Measurements from ENCODE around the gene AKAP13.

Gene AKAP13

GRCh38 chr15:85751291-85752123, 371.1 kb downstream of the AKAP13 start:
- Mint-ChIP-seq H3K27me3 (no peaks in the 10 kb centered on the region), H3K27ac (no peak overlapping the region), H3K4me3 (no peak overlapping the region), H3K4me1 (peaks cover 12% of the 10 kb centered on the region), H3K9me3 (no peaks in the 10 kb centered on the region), H3K36me3 (peaks cover 10% of the 10 kb centered on the region)
- ATAC-seq (ENCODE audit: low read depth) (no peak), DNase-seq (ENCODE audit: low spot score in 2 of 2) (no peak)

- Mint-ChIP-seq H3K36me3 (peaks cover 6% of the 10 kb centered on the region), H3K4me1 (peaks cover 12% of the 10 kb centered on the region), H3K27ac (no peak overlapping the region), H3K9me3 (no peaks in the 10 kb centered on the region), H3K27me3 (no peaks in the 10 kb centered on the region), H3K4me3 (no peak overlapping the region)
- ATAC-seq (ENCODE audit: low read depth) (no peak), DNase-seq (ENCODE audit: low spot score in 2 of 2) (no peak)
These were observed 371.7 kb downstream of the AKAP13 start for GRCh38 chr15:85752124-85752475.

- no peaks in the 10 kb centered on the region for H3K27me3 Mint-ChIP-seq
- H3K4me1 Mint-ChIP-seq, result peaks cover 12% of the 10 kb centered on the region
- no peak overlapping the region for H3K4me3 Mint-ChIP-seq
- ATAC-seq (ENCODE audit: low read depth), result no peak
- no peak for DNase-seq (ENCODE audit: low spot score in 2 of 2)
- peaks cover 6% of the 10 kb centered on the region for H3K36me3 Mint-ChIP-seq
- no peaks in the 10 kb centered on the region for H3K9me3 Mint-ChIP-seq
- peak overlapping the region; percentile 22 for H3K27ac Mint-ChIP-seq
These were observed 372.1 kb downstream of the AKAP13 start for GRCh38 chr15:85752491-85752961.

GRCh38 chr15:85753261-85753660, 372.9 kb downstream of the AKAP13 start:
- DNase-seq (ENCODE audit: low spot score in 2 of 2), result no peak
- no peak for ATAC-seq (ENCODE audit: low read depth)
- H3K27me3 Mint-ChIP-seq, result no peaks in the 10 kb centered on the region
- peaks cover 12% of the 10 kb centered on the region for H3K4me1 Mint-ChIP-seq
- H3K4me3 Mint-ChIP-seq, result no peak overlapping the region
- no peaks in the 10 kb centered on the region for H3K9me3 Mint-ChIP-seq
- H3K27ac Mint-ChIP-seq, result peak overlapping the region; percentile 22
- H3K36me3 Mint-ChIP-seq, result peaks cover 6% of the 10 kb centered on the region

- H3K4me3 Mint-ChIP-seq, result no peak overlapping the region
- ATAC-seq (ENCODE audit: low read depth) (no peak), DNase-seq (ENCODE audit: low spot score in 2 of 2) (no peak)
- H3K27ac Mint-ChIP-seq, result no peak overlapping the region
- no peaks in the 10 kb centered on the region for H3K27me3 Mint-ChIP-seq
- H3K36me3 Mint-ChIP-seq, result peaks cover 3% of the 10 kb centered on the region
- peaks cover 12% of the 10 kb centered on the region for H3K4me1 Mint-ChIP-seq
- no peaks in the 10 kb centered on the region for H3K9me3 Mint-ChIP-seq
These were observed 373.5 kb downstream of the AKAP13 start for GRCh38 chr15:85753791-85754452.

GRCh38 chr15:85754989-85755388, 374.6 kb downstream of the AKAP13 start:
- no peaks in the 10 kb centered on the region for H3K9me3 Mint-ChIP-seq
- no peak overlapping the region for H3K27ac Mint-ChIP-seq
- H3K27me3 Mint-ChIP-seq, result no peaks in the 10 kb centered on the region
- H3K4me3 Mint-ChIP-seq, result no peak overlapping the region
- H3K36me3 Mint-ChIP-seq, result peaks cover 3% of the 10 kb centered on the region
- DNase-seq (ENCODE audit: low spot score in 2 of 2) (no peak), ATAC-seq (ENCODE audit: low read depth) (no peak)
- H3K4me1 Mint-ChIP-seq, result peaks cover 12% of the 10 kb centered on the region

GRCh38 chr15:85755471-85755870, 375.1 kb downstream of the AKAP13 start:
- no peak overlapping the region for H3K27ac Mint-ChIP-seq
- H3K27me3 Mint-ChIP-seq, result no peaks in the 10 kb centered on the region
- ATAC-seq (ENCODE audit: low read depth) (no peak), DNase-seq (ENCODE audit: low spot score in 2 of 2) (no peak)
- peaks cover 3% of the 10 kb centered on the region for H3K36me3 Mint-ChIP-seq
- H3K4me3 Mint-ChIP-seq, result no peak overlapping the region
- H3K9me3 Mint-ChIP-seq, result no peaks in the 10 kb centered on the region
- H3K4me1 Mint-ChIP-seq, result peaks cover 10% of the 10 kb centered on the region

- H3K9me3 Mint-ChIP-seq, result no peaks in the 10 kb centered on the region
- DNase-seq (ENCODE audit: low spot score in 2 of 2) (no peak), ATAC-seq (ENCODE audit: low read depth) (no peak)
- no peak overlapping the region for H3K27ac Mint-ChIP-seq
- no peaks in the 10 kb centered on the region for H3K27me3 Mint-ChIP-seq
- H3K4me1 Mint-ChIP-seq, result peaks cover 10% of the 10 kb centered on the region
- no peak overlapping the region for H3K4me3 Mint-ChIP-seq
- peaks cover 3% of the 10 kb centered on the region for H3K36me3 Mint-ChIP-seq
These were observed 375.5 kb downstream of the AKAP13 start for GRCh38 chr15:85755942-85756341.

- Mint-ChIP-seq H3K27ac (no peak overlapping the region), H3K4me1 (peaks cover 8% of the 10 kb centered on the region), H3K4me3 (no peak overlapping the region), H3K9me3 (no peaks in the 10 kb centered on the region), H3K27me3 (no peaks in the 10 kb centered on the region), H3K36me3 (peaks cover 3% of the 10 kb centered on the region)
- DNase-seq (ENCODE audit: low spot score in 2 of 2) (no peak), ATAC-seq (ENCODE audit: low read depth) (no peak)
These were observed 376.1 kb downstream of the AKAP13 start for GRCh38 chr15:85756411-85757072.

- H3K9me3 Mint-ChIP-seq, result no peaks in the 10 kb centered on the region
- H3K27me3 Mint-ChIP-seq, result no peaks in the 10 kb centered on the region
- no peak overlapping the region for H3K4me3 Mint-ChIP-seq
- peaks cover 8% of the 10 kb centered on the region for H3K4me1 Mint-ChIP-seq
- no peak for DNase-seq (ENCODE audit: low spot score in 2 of 2)
- ATAC-seq (ENCODE audit: low read depth), result no peak
- peaks cover 3% of the 10 kb centered on the region for H3K36me3 Mint-ChIP-seq
- no peak overlapping the region for H3K27ac Mint-ChIP-seq
These were observed 376.9 kb downstream of the AKAP13 start for GRCh38 chr15:85757073-85757938.

GRCh38 chr15:85757939-85758654, 377.7 kb downstream of the AKAP13 start:
- Mint-ChIP-seq H3K4me3 (no peak overlapping the region), H3K36me3 (no peaks in the 10 kb centered on the region), H3K27me3 (no peaks in the 10 kb centered on the region), H3K27ac (no peak overlapping the region), H3K4me1 (peaks cover 5% of the 10 kb centered on the region), H3K9me3 (no peaks in the 10 kb centered on the region)
- no peak for DNase-seq (ENCODE audit: low spot score in 2 of 2)
- no peak for ATAC-seq (ENCODE audit: low read depth)

- H3K27me3 Mint-ChIP-seq, result no peaks in the 10 kb centered on the region
- DNase-seq (ENCODE audit: low spot score in 2 of 2) (no peak), ATAC-seq (ENCODE audit: low read depth) (no peak)
- no peak overlapping the region for H3K27ac Mint-ChIP-seq
- H3K4me1 Mint-ChIP-seq, result peaks cover 2% of the 10 kb centered on the region
- H3K9me3 Mint-ChIP-seq, result no peaks in the 10 kb centered on the region
- H3K4me3 Mint-ChIP-seq, result no peak overlapping the region
- H3K36me3 Mint-ChIP-seq, result peaks cover 2% of the 10 kb centered on the region
These were observed 378.2 kb downstream of the AKAP13 start for GRCh38 chr15:85758655-85758978.

- Mint-ChIP-seq H3K9me3 (no peaks in the 10 kb centered on the region), H3K36me3 (peaks cover 2% of the 10 kb centered on the region), H3K27ac (no peak overlapping the region), H3K4me1 (no peaks in the 10 kb centered on the region), H3K27me3 (no peaks in the 10 kb centered on the region), H3K4me3 (no peak overlapping the region)
- ATAC-seq (ENCODE audit: low read depth) (no peak), DNase-seq (ENCODE audit: low spot score in 2 of 2) (no peak)
These were observed 379.0 kb downstream of the AKAP13 start for GRCh38 chr15:85759376-85759775.

All from memory B cell (primary cell).